HG03521 (cell line): Measurements from ENCODE around the gene PSMD2.

Experiments used
- ATAC-seq: cut with Tn5 transposase; IDR thresholded peaks from one replicate; pipeline ENCODE4 v1.9.1; 2021; ENCODE audit warnings: mild to moderate bottlenecking, moderate library complexity; ENCODE audit not compliant: unreplicated experiment

Gene PSMD2

GRCh38 chr3:184277366-184277765 is 21.7 kb upstream of the PSMD2 start:
- ATAC-seq = no peak

- no peak for ATAC-seq
These were observed 16.1 kb upstream of the PSMD2 start for GRCh38 chr3:184282941-184283340.

GRCh38 chr3:184283681-184284080 is 15.4 kb upstream of the PSMD2 start:
- no peak for ATAC-seq

GRCh38 chr3:184284696-184285095 is 14.3 kb upstream of the PSMD2 start:
- no peak for ATAC-seq

- no peak for ATAC-seq
These were observed 9.6 kb upstream of the PSMD2 start for GRCh38 chr3:184289426-184289938.

GRCh38 chr3:184290331-184290730 is 8.7 kb upstream of the PSMD2 start:
- no peak for ATAC-seq

- ATAC-seq = no peak
These were observed 7.8 kb upstream of the PSMD2 start for GRCh38 chr3:184291044-184291737.

- ATAC-seq = no peak
These were observed 7.1 kb upstream of the PSMD2 start for GRCh38 chr3:184291738-184292445.

- no peak for ATAC-seq
These were observed 3.3 kb upstream of the PSMD2 start for GRCh38 chr3:184295771-184296170.

GRCh38 chr3:184296616-184297015 is 2.4 kb upstream of the PSMD2 start:
- no peak for ATAC-seq

GRCh38 chr3:184299488-184300377 is 692 bp downstream of the PSMD2 start:
- no peak for ATAC-seq

GRCh38 chr3:184300378-184300720 is 1.3 kb downstream of the PSMD2 start:
- ATAC-seq = no peak

- ATAC-seq = no peak
These were observed 6.5 kb downstream of the PSMD2 start for GRCh38 chr3:184305577-184305976.

- ATAC-seq = no peak
These were observed 7.4 kb downstream of the PSMD2 start for GRCh38 chr3:184306341-184306972.

GRCh38 chr3:184307915-184308314 is 8.9 kb downstream of the PSMD2 start:
- no peak for ATAC-seq

- ATAC-seq = no peak
These were observed 9.7 kb downstream of the PSMD2 start for GRCh38 chr3:184308744-184309143.

- no peak for ATAC-seq
These were observed 12.6 kb downstream of the PSMD2 start for GRCh38 chr3:184311633-184312032.

GRCh38 chr3:184314363-184314699 is 15.3 kb downstream of the PSMD2 start, which contains the start of gene EIF4G1:
Gene EIF4G1, plus strand, starts transcription at chr3:184314606. Its CDS starts 1,191 bp downstream, at chr3:184315797.
- ATAC-seq = peak; percentile 81

- peak; percentile 9 for ATAC-seq
These were observed 15.9 kb downstream of the PSMD2 start for GRCh38 chr3:184314700-184315542.

GRCh38 chr3:184315543-184315867 is 16.5 kb downstream of the PSMD2 start:
- ATAC-seq = no peak
